ENCODE measurements around the gene ATG16L1.

- TF ChIP-seq POLR2A (IDR thresholded peaks at IDR 0.05; ENCODE audit: low read depth, low read length), result no peak
- no peak for TF ChIP-seq SMC3 (IDR thresholded peaks at IDR 0.05; ENCODE audit: low read depth, low read length)
- TF ChIP-seq CTCF (conservative IDR thresholded peaks at IDR 0.05; ENCODE audit: low read depth, low read length), result no peak
- no peak for TF ChIP-seq NFE2L2 (IDR thresholded peaks at IDR 0.05; ENCODE audit: low read depth, low read length)
- TF ChIP-seq RAD21 (IDR thresholded peaks at IDR 0.05; ENCODE audit: low read length), result no peak
- TF ChIP-seq MAZ (IDR thresholded peaks at IDR 0.05; ENCODE audit: borderline replicate concordance, low read depth, low read length), result no peak
- TF ChIP-seq CHD1 (IDR thresholded peaks at IDR 0.05; ENCODE audit: low read depth, low read length), result no peak
Measured at GRCh38 chr2:233297076-233297475, 45.6 kb downstream of the ATG16L1 start.

Measured in IMR-90 (cell line).